Activated T-cell treated with anti-CD3 and anti-CD28 coated beads, Interleukin-2, amount 50 U/mL, for 1 hour (primary cell): ENCODE measurements around the gene PRR15L.
"Not testable (repeated sequence)": the region's sequence is repeated elsewhere in the genome, so short reads cannot be mapped to it uniquely, and the experiment has no call there.

Source experiments
- DNase-seq: peaks from one replicate; pipeline ENCODE4 v3.0.0-alpha.2; 2020

Gene PRR15L

GRCh38 chr17:47957591-47958490, at the start of gene PRR15L:
Gene PRR15L, minus strand, starts transcription at chr17:47957883. Its CDS starts 4,649 bp downstream, at chr17:47953234.
- DNase-seq = no peak

GRCh38 chr17:48006936-48007709, 49.4 kb upstream of the PRR15L start:
- DNase-seq = no peak

GRCh38 chr17:48004983-48005382, 47.3 kb upstream of the PRR15L start:
- DNase-seq = no peak

GRCh38 chr17:48003417-48004151, 45.9 kb upstream of the PRR15L start:
- no peak for DNase-seq

- DNase-seq = no peak
Observed at GRCh38 chr17:48002916-48003416, 45.3 kb upstream of the PRR15L start.

GRCh38 chr17:48002266-48002915, 44.7 kb upstream of the PRR15L start:
- no peak for DNase-seq

- DNase-seq = not testable (repeated sequence)
Observed at GRCh38 chr17:48001657-48002056, 44.0 kb upstream of the PRR15L start.

GRCh38 chr17:48001197-48001596, 43.5 kb upstream of the PRR15L start:
- no peak for DNase-seq

GRCh38 chr17:47999582-47999981, 41.9 kb upstream of the PRR15L start:
- no peak for DNase-seq

- no peak for DNase-seq
Observed at GRCh38 chr17:47998044-47998443, 40.4 kb upstream of the PRR15L start.

GRCh38 chr17:47997586-47997985, 39.9 kb upstream of the PRR15L start:
- no peak for DNase-seq

- DNase-seq = no peak
Observed at GRCh38 chr17:47996201-47996600, 38.5 kb upstream of the PRR15L start.

- no peak for DNase-seq
Observed at GRCh38 chr17:47995241-47995935, 37.7 kb upstream of the PRR15L start.

GRCh38 chr17:47994724-47995123, 37.0 kb upstream of the PRR15L start:
- DNase-seq = no peak

GRCh38 chr17:47993964-47994363, 36.3 kb upstream of the PRR15L start:
- no peak for DNase-seq

- no peak for DNase-seq
Observed at GRCh38 chr17:47993031-47993564, 35.4 kb upstream of the PRR15L start.

GRCh38 chr17:47992216-47992615, 34.5 kb upstream of the PRR15L start:
- no peak for DNase-seq

GRCh38 chr17:47990962-47991731, 33.5 kb upstream of the PRR15L start:
- DNase-seq = no peak

GRCh38 chr17:47989700-47990099, 32.0 kb upstream of the PRR15L start:
- no peak for DNase-seq

- no peak for DNase-seq
Observed at GRCh38 chr17:47989159-47989558, 31.5 kb upstream of the PRR15L start.

- not testable (repeated sequence) for DNase-seq
Observed at GRCh38 chr17:47988445-47988844, 30.8 kb upstream of the PRR15L start.
